PFSK-1 (cell line): ENCODE data around the gene CASZ1.

Experiments used
- POLR2AphosphoS5 ChIP-seq: IDR thresholded peaks from 2 replicates; pipeline ENCODE4 v1.6.1; 2012; ENCODE audit warnings: low read depth, mild to moderate bottlenecking, control low read depth, low read length, moderate library complexity
- TAF1 ChIP-seq: IDR thresholded peaks from 2 replicates; pipeline ENCODE4 v1.6.1; 2012; ENCODE audit warnings: low read length, control low read depth, borderline replicate concordance; ENCODE audit not compliant: insufficient read depth
- TF ChIP-seq, protein P1 (sequence below), 2 experiments: IDR thresholded peaks; 2 replicates each; pipeline versions ENCODE4 v1.6.1 to v1.8.0; 2011 to 2012; ENCODE audit warnings: low read depth in 2 of 2, low read length in 2 of 2, control low read depth in 1 of 2, inconsistent platforms in 1 of 2, mild to moderate bottlenecking in 1 of 2, moderate library complexity in 1 of 2; ENCODE audit not compliant: insufficient read depth in 1 of 2

- no peak for TF ChIP-seq POLR2AphosphoS5
- TF ChIP-seq, protein P1, sequence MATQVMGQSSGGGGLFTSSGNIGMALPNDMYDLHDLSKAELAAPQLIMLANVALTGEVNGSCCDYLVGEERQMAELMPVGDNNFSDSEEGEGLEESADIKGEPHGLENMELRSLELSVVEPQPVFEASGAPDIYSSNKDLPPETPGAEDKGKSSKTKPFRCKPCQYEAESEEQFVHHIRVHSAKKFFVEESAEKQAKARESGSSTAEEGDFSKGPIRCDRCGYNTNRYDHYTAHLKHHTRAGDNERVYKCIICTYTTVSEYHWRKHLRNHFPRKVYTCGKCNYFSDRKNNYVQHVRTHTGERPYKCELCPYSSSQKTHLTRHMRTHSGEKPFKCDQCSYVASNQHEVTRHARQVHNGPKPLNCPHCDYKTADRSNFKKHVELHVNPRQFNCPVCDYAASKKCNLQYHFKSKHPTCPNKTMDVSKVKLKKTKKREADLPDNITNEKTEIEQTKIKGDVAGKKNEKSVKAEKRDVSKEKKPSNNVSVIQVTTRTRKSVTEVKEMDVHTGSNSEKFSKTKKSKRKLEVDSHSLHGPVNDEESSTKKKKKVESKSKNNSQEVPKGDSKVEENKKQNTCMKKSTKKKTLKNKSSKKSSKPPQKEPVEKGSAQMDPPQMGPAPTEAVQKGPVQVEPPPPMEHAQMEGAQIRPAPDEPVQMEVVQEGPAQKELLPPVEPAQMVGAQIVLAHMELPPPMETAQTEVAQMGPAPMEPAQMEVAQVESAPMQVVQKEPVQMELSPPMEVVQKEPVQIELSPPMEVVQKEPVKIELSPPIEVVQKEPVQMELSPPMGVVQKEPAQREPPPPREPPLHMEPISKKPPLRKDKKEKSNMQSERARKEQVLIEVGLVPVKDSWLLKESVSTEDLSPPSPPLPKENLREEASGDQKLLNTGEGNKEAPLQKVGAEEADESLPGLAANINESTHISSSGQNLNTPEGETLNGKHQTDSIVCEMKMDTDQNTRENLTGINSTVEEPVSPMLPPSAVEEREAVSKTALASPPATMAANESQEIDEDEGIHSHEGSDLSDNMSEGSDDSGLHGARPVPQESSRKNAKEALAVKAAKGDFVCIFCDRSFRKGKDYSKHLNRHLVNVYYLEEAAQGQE (IDR thresholded peaks at IDR 0.05; ENCODE audit: insufficient read depth in 1 of 2, low read depth in 2 of 2, low read length in 2 of 2), result no peak
- no peak for TF ChIP-seq TAF1
Observed at GRCh38 chr1:10623686-10624145, 172.7 kb downstream of the CASZ1 start.
